ENCODE measurements around the gene PRKCB.

PRKCB gene

GRCh38 chr16:24069036-24069590, 233.3 kb downstream of the PRKCB start:
- TF ChIP-seq REST (IDR thresholded peaks at IDR 0.05; ENCODE audit: insufficient read depth in 1 of 2, low read depth in 2 of 2, low read length in 2 of 2) (no peak), SIN3A (IDR thresholded peaks at IDR 0.05; ENCODE audit: borderline replicate concordance, insufficient read depth, low read length) (no peak), POLR2AphosphoS5 (IDR thresholded peaks at IDR 0.05; ENCODE audit: low read depth, low read length) (no peak), TAF1 (IDR thresholded peaks at IDR 0.05; ENCODE audit: borderline replicate concordance, insufficient read depth, low read length) (no peak), FOXP2 (optimal IDR thresholded peaks at IDR 0.05; ENCODE audit: borderline replicate concordance, extremely low read depth, extremely low read length, insufficient read depth) (no peak)

- no peak for TF ChIP-seq TAF1 (IDR thresholded peaks at IDR 0.05; ENCODE audit: borderline replicate concordance, insufficient read depth, low read length)
- TF ChIP-seq REST (IDR thresholded peaks at IDR 0.05; ENCODE audit: insufficient read depth in 1 of 2, low read depth in 2 of 2, low read length in 2 of 2) = no peak
- TF ChIP-seq FOXP2 (optimal IDR thresholded peaks at IDR 0.05; ENCODE audit: borderline replicate concordance, extremely low read depth, extremely low read length, insufficient read depth) = no peak
- no peak for TF ChIP-seq SIN3A (IDR thresholded peaks at IDR 0.05; ENCODE audit: borderline replicate concordance, insufficient read depth, low read length)
- TF ChIP-seq POLR2AphosphoS5 (IDR thresholded peaks at IDR 0.05; ENCODE audit: low read depth, low read length) = no peak
Measured at GRCh38 chr16:24070851-24071250, 235.1 kb downstream of the PRKCB start.

DNA sequence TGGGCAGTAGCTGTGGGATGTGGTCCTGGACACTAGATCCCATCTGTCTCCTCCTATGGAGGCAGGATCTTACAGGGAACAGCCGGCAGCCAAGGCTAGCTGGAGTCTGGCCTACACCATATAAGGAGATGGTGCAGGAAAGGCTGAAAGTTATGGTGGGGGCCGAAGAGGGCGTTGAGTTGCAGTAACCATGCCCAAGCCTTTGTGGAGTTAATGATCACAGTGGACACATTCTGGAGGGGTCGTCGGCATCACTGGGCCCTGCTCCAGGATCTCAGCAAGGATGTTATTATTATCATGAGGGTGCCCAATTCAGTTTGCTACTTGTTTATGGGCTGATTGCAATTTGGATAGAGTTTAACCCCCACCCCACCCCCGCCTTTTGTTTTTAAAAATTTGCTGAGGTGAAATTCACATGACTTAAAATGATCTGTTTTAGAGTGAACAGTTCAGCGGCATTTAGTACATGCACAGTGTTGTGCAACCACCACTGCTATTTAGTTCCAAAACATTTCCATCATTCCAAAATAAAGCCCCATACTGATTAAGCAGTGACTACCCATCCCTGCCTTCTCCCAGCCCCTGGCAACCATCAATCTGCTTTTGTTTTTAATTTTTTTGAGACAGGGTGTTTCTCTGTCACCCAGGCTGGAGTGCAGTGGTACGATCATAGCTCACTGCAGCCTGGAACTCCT, 236.0 kb downstream of the PRKCB start:
- TF ChIP-seq POLR2AphosphoS5 (IDR thresholded peaks at IDR 0.05; ENCODE audit: low read depth, low read length) (no peak), SIN3A (IDR thresholded peaks at IDR 0.05; ENCODE audit: borderline replicate concordance, insufficient read depth, low read length) (no peak), REST (IDR thresholded peaks at IDR 0.05; ENCODE audit: insufficient read depth in 1 of 2, low read depth in 2 of 2, low read length in 2 of 2) (no peak), FOXP2 (optimal IDR thresholded peaks at IDR 0.05; ENCODE audit: borderline replicate concordance, extremely low read depth, extremely low read length, insufficient read depth) (no peak)

- no peak for TF ChIP-seq FOXP2 (optimal IDR thresholded peaks at IDR 0.05; ENCODE audit: borderline replicate concordance, extremely low read depth, extremely low read length, insufficient read depth)
- TF ChIP-seq TAF1 (IDR thresholded peaks at IDR 0.05; ENCODE audit: borderline replicate concordance, insufficient read depth, low read length) = no peak
- TF ChIP-seq SIN3A (IDR thresholded peaks at IDR 0.05; ENCODE audit: borderline replicate concordance, insufficient read depth, low read length) = no peak
Measured at GRCh38 chr16:24073321-24073720, 237.5 kb downstream of the PRKCB start.

DNA sequence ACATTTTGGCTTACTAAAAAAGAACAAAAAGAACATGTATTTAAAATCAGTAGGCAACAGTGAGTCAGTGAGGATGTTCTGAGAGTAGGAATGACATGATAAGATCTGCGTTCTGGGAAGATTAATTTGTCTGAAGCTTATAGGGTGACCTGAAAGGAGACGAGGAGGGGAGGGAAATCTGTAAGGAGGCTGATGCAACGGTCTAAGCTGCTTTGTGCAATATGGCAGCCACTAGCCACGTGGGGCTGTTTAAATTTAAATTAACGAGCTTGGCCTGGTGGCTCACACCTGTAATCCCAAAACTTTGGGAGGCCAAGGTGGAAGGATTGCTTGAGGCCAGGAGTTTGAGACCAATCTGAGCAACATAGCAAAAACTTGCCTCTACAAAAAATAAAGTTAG, 238.8 kb downstream of the PRKCB start:
- TF ChIP-seq SIN3A (IDR thresholded peaks at IDR 0.05; ENCODE audit: borderline replicate concordance, insufficient read depth, low read length) (no peak), REST (IDR thresholded peaks at IDR 0.05; ENCODE audit: insufficient read depth in 1 of 2, low read depth in 2 of 2, low read length in 2 of 2) (no peak)

Data from PFSK-1 (cell line).